WTC11 (cell line): Measurements from ENCODE around the gene GGA1. TPM values are rescaled to one million over a fixed set of nuclear protein-coding genes. Genes with fewer than 3 reads are reported as not detected.

Source experiments
- ATAC-seq: fragments of 200-7000 bp; cut with Tn5 transposase; 2 replicates; pipeline ENCODE4 v1.10.0; 2021; ENCODE audit warnings: mild to moderate bottlenecking, moderate library complexity
- CTCF ChIA-PET: fragments of 300-600 bp; sonication (Branson Sonifier 250); formaldehyde crosslinking; loops from one replicate; lab custom pipeline; 2021; ENCODE audit warnings: antibody characterized with exemption; lab: Charles Lee
- POLR2A ChIA-PET: fragments of 350-600 bp; sonication (Branson Sonifier 250); formaldehyde crosslinking; loops from one replicate; lab custom pipeline; 2021; ENCODE audit warnings: antibody characterized with exemption; lab: Charles Lee
- DNase-seq: peaks from one replicate; pipeline ENCODE4 v3.0.0; 2021; ENCODE audit warnings: low spot score
- H3K27ac Mint-ChIP-seq: 2 replicates; pipeline ENCODE4 v1.8.0; 2021; ENCODE audit warnings: mixed read lengths
- H3K27me3 Mint-ChIP-seq: 2 replicates; pipeline ENCODE4 v1.8.0; 2021; ENCODE audit warnings: low read depth, mild to moderate bottlenecking, moderate library complexity, mixed read lengths
- H3K36me3 Mint-ChIP-seq: 2 replicates; pipeline ENCODE4 v1.8.0; 2021; ENCODE audit warnings: mixed read lengths
- H3K4me1 Mint-ChIP-seq: 2 replicates; pipeline ENCODE4 v1.8.0; 2022; ENCODE audit warnings: mixed read lengths
- H3K4me3 Mint-ChIP-seq: 2 replicates; pipeline ENCODE4 v1.8.0; 2021; ENCODE audit warnings: mild to moderate bottlenecking, moderate library complexity, mixed read lengths
- H3K9me3 Mint-ChIP-seq: 2 replicates; pipeline ENCODE4 v1.8.0; 2021; ENCODE audit warnings: mixed read lengths
- AFF4 ChIP-seq: sonication (generic); formaldehyde crosslinking; IDR thresholded peaks from 2 replicates; pipeline ENCODE4 v1.8.1; 2023; ENCODE audit warnings: mild to moderate bottlenecking, missing genetic modification reagents, borderline replicate concordance
- AR ChIP-seq: fragments of 250-450 bp; sonication (Bioruptor Pico); IDR thresholded peaks from 2 replicates; pipeline ENCODE4 v1.9.0; 2021; ENCODE audit warnings: mild to moderate bottlenecking
- ARID4B ChIP-seq: sonication (generic); formaldehyde crosslinking; IDR thresholded peaks from 2 replicates; pipeline ENCODE4 v1.8.0; 2023; ENCODE audit warnings: missing genetic modification reagents, mild to moderate bottlenecking, borderline replicate concordance
- CREB1 ChIP-seq: sonication (generic); formaldehyde crosslinking; IDR thresholded peaks from 2 replicates; pipeline ENCODE4 v1.8.0; 2023; ENCODE audit warnings: mild to moderate bottlenecking, missing genetic modification reagents
- E2F1 ChIP-seq: sonication (generic); formaldehyde crosslinking; IDR thresholded peaks from 2 replicates; pipeline ENCODE4 v1.8.0; 2022; ENCODE audit warnings: mild to moderate bottlenecking, missing genetic modification reagents
- E2F4 ChIP-seq: sonication (generic); formaldehyde crosslinking; IDR thresholded peaks from 2 replicates; pipeline ENCODE4 v1.8.1; 2022; ENCODE audit warnings: low read depth, mild to moderate bottlenecking, moderate library complexity, missing genetic modification reagents, borderline replicate concordance
- EMX1 ChIP-seq: fragments of 250-450 bp; sonication (Bioruptor Pico); IDR thresholded peaks from 2 replicates; pipeline ENCODE4 v1.8.0; 2021; ENCODE audit warnings: mild to moderate bottlenecking
- IRF1 ChIP-seq: sonication (generic); formaldehyde crosslinking; IDR thresholded peaks from 2 replicates; pipeline ENCODE4 v1.8.0; 2023; ENCODE audit warnings: missing genetic modification reagents
- MXD4 ChIP-seq: fragments of 250-450 bp; sonication (Bioruptor Pico); IDR thresholded peaks from 2 replicates; pipeline ENCODE4 v1.8.0; 2021; ENCODE audit warnings: mild to moderate bottlenecking, moderate library complexity, borderline replicate concordance
- NFE2L1 ChIP-seq: sonication (generic); formaldehyde crosslinking; IDR thresholded peaks from 2 replicates; pipeline ENCODE4 v1.8.1; 2023; ENCODE audit warnings: missing genetic modification reagents
- PREB ChIP-seq: sonication (generic); formaldehyde crosslinking; IDR thresholded peaks from 2 replicates; pipeline ENCODE4 v1.8.1; 2022; ENCODE audit warnings: mild to moderate bottlenecking, missing genetic modification reagents, moderate library complexity, borderline replicate concordance
- RORB ChIP-seq: fragments of 250-450 bp; sonication (Bioruptor Pico); IDR thresholded peaks from 2 replicates; pipeline ENCODE4 v1.9.0; 2021; ENCODE audit warnings: mild to moderate bottlenecking
- TP53 ChIP-seq: sonication (generic); formaldehyde crosslinking; IDR thresholded peaks from 2 replicates; pipeline ENCODE4 v1.8.1; 2023; ENCODE audit warnings: mild to moderate bottlenecking, missing genetic modification reagents
- USF2 ChIP-seq: sonication (generic); formaldehyde crosslinking; IDR thresholded peaks from 2 replicates; pipeline ENCODE4 v1.8.1; 2023; ENCODE audit warnings: mild to moderate bottlenecking, missing genetic modification reagents, moderate library complexity
- ZNF121 ChIP-seq: sonication (generic); formaldehyde crosslinking; IDR thresholded peaks from 2 replicates; pipeline ENCODE4 v1.8.0; 2023; ENCODE audit warnings: missing genetic modification reagents
- ZNF671 ChIP-seq: fragments of 250-450 bp; sonication (Bioruptor Pico); IDR thresholded peaks from 2 replicates; pipeline ENCODE4 v1.8.0; 2021; ENCODE audit warnings: mild to moderate bottlenecking
- total RNA-seq: library from RNA; stranded (reverse); gene quantifications from 3 replicates; pipeline ENCODE4 v1.2.3, GENCODE V29; 2021

The GGA1 gene
- total RNA-seq, 1 experiment from 2014 or later: 66.3 TPM

GRCh38 chr22:37608477-37609239, at the start of gene GGA1 (continued):
- TF ChIP-seq AFF4 (CRISPR knock-in tag): no peak
- no peak; the same call in 1 of the 2 replicates for TF ChIP-seq PREB (CRISPR knock-in tag)
- TF ChIP-seq EMX1 (CRISPR knock-in tag): no peak
- no peak for TF ChIP-seq MXD4
- no peak for TF ChIP-seq TP53 (CRISPR knock-in tag)
- no peak for TF ChIP-seq ZNF121 (CRISPR knock-in tag)
- no peak for TF ChIP-seq USF2 (CRISPR knock-in tag)
- TF ChIP-seq AR (CRISPR knock-in tag): no peak
- no peak for TF ChIP-seq CREB1 (CRISPR knock-in tag)
- no peak for TF ChIP-seq IRF1
- TF ChIP-seq RORB: no peak
- TF ChIP-seq NFE2L1 (CRISPR knock-in tag): peak; percentile 71
- no peak for TF ChIP-seq E2F4

GRCh38 chr22:37559521-37559900, 49.1 kb upstream of the GGA1 start:
- H3K36me3 Mint-ChIP-seq: no peaks in the 10 kb centered on the region
- H3K4me1 Mint-ChIP-seq: peaks cover 58% of the 10 kb centered on the region
- no peak overlapping the region for H3K27ac Mint-ChIP-seq
- DNase-seq: no peak
- no peak for TF ChIP-seq ZNF671 (CRISPR knock-in tag)
- TF ChIP-seq ARID4B (CRISPR knock-in tag): no peak
- TF ChIP-seq E2F1 (CRISPR knock-in tag): no peak
- ATAC-seq: no peak
- ChIA-PET CTCF (interaction anchor here (0.7 to 20.7 kb wide), 4 partner anchors 7 to 47 kb away, joined by 4 to 728 read pairs (median 20); no protein-coding TSS in a partner anchor), POLR2A (interaction anchor here (1.0 to 1.2 kb wide), 4 partner anchors 10 to 49 kb away, joined by 3 to 5 read pairs (median 4); partner anchors contain the start of gene GGA1)
- H3K9me3 Mint-ChIP-seq: no peaks in the 10 kb centered on the region
- H3K4me3 Mint-ChIP-seq: peak overlapping the region; percentile 60
- peaks cover 64% of the 10 kb centered on the region for H3K27me3 Mint-ChIP-seq
